ENCODE data around the gene DDX55. TPM values are rescaled to one million over a fixed set of nuclear protein-coding genes. Genes with fewer than 3 reads are reported as not detected.
"Not testable (repeated sequence)": the region's sequence is repeated elsewhere in the genome, so short reads cannot be mapped to it uniquely, and the experiment has no call there.

The DDX55 gene, protein sequence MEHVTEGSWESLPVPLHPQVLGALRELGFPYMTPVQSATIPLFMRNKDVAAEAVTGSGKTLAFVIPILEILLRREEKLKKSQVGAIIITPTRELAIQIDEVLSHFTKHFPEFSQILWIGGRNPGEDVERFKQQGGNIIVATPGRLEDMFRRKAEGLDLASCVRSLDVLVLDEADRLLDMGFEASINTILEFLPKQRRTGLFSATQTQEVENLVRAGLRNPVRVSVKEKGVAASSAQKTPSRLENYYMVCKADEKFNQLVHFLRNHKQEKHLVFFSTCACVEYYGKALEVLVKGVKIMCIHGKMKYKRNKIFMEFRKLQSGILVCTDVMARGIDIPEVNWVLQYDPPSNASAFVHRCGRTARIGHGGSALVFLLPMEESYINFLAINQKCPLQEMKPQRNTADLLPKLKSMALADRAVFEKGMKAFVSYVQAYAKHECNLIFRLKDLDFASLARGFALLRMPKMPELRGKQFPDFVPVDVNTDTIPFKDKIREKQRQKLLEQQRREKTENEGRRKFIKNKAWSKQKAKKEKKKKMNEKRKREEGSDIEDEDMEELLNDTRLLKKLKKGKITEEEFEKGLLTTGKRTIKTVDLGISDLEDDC
- total RNA-seq, result 12.7 TPM

DNA sequence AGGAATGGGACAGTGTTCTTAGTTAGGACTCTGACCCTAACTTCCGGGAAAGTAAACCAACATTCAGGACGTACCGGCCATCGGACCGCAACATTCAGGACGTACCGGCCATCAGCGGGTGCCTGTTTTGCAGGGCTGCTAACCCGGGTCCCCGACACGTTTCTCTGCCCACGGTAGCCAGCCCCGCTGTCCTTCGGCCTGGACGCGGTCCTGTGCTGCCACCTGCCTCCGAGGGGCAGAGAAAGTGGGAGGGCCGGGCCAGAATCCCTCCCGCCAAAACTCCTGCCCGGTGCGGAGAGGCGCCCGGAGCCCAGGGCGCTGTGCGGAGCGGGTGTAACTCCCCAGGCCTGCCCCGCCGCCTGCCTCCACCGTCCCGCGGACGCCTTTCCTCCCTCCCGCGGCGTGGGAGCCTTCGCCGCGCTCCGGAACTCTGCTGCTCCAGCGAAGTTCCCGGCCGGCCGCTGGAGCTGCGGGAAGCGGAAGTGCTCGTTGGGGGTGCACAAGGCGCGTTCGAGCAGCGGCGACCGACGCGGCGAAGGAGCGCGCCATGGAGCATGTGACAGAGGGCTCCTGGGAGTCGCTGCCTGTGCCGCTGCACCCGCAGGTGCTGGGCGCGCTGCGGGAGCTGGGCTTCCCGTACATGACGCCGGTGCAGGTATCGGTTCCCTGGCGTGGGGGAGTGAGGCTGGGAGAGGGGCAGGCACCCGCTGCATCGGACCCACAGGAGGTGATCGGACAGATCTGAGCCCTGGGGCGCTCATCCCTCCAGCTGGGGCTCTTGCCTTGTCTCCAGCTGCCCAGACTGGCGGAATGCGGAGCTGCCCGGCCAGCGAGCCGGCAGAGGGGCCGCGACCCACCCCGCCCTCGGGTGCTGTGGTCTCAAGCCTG, at the start of gene DDX55:
Gene DDX55, plus strand, starts transcription at position 498 of the 888 bp plus-strand sequence. Its CDS starts 50 bp downstream, at position 548.
- peak; percentile 84 for DNase-seq (ENCODE audit: low spot score)

DNA sequence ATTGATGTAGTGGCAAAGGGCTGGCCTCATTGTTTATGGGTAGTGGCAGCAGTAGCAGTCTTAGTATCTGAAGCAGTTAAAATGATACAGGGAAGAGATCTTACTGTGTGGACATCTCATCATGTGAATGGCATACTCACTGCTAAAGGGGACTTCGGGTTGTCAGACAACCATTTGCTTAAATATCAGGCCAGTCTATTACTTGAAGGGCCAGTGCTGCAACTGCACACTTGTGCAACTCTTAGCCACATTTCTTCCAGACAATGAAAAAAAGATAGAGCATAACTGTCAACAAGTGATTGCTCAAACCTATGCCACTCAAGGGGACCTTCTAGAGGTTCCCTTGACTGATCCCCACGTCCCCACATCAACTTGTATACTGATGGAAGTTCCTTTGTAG, 47.8 kb upstream of the DDX55 start:
- not testable (repeated sequence) for DNase-seq (ENCODE audit: low spot score)

DNA sequence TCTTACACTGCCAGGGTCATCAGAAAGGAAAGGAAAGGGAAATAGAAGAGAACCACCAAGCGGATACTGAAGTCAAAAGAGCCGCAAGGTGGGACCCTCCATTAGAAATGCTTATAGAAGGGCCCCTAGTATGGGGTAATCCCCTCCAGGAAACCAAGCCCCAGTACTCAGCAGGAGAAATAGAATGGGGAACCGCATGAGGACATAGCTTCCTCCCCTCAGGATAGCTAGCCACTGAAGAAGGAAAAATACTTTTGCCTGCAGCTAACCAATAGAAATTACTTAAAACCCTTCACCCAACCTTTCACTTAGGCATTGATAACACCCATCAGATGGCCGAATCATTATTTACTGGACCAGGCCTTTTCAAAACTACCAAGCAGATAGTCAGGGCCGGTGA, 47.1 kb upstream of the DDX55 start:
- not testable (repeated sequence) for DNase-seq (ENCODE audit: low spot score)

DNA sequence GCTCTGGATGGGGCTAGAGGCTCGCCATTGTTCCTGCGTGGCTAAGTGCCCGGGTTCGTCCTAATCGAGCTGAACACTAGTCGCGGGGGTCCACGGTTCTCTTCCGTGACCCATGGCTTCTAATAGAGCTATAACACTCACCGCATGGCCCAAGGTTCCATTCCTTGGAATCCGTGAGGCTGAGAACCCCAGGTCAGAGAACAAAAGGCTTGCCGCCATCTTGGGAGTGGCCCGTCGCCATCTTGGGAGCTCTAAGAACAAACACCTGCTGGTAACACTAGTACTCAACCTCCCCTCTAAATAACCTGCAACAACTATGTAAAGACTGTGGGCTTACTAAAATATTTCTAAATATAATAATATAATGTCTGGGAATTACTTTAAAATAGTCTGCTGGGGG, 43.4 kb upstream of the DDX55 start:
- not testable (repeated sequence) for DNase-seq (ENCODE audit: low spot score)

DNA sequence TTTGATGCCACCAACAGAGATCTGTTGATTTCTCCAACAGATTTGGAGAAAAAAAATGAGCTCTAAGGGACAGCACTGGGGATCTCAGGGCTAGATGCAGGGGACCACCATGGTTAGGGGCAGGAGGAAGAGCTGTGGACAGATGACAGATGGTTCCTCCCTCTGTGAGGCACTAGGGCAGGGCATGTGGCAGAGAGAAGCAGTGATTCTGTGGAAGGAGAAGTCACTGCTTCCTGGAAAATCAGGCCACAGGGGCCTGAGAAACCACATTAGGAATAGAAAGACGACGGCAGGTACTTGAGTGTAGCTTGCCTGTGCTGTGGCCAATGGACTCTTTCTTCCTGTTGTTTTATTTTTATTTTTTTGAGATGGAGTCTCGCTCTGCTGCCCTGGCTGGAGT, 42.4 kb upstream of the DDX55 start:
- no peak for DNase-seq (ENCODE audit: low spot score)

DNA sequence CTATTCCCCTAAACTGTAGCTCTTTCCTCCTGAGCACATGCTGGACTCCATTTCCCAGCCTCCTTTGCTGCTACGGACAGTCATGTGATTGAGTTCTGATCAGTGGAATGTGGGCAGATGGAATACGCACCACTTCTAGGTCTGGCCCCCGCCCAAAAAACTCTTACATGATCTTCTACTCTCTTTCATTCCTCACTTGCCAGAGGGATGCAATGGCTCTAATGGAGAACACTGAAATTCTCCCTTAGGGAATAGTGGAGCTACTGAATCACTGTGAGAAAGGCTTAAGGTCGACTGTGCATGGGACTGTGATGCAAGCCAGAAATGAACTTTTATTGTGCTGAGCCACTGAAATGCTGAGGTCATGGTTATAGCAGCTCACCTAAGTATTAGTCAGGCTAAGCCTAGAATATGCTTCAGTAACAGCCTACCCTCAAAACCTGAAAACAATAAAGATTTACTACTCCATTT, 30.5 kb upstream of the DDX55 start:
- peak; percentile 15 for DNase-seq (ENCODE audit: low spot score)

DNA sequence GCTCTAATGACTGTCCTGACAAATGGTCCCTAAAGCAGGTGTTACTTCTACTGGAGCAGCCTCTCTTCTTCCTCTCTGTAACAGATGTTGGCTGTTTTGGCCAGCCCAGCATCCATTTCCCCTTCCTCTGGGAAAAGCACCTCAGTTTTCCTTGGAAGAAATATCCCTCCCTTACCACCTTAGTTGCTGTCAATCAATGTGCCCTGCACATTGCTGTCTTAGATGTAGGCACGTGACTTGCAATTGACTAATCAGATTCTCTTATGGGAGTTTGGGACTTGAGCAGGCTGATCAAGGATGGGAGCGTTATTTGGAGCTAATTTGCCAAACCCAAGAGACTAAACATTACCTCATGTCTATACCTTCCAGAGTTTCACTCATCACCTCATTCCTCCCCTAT, 29.5 kb upstream of the DDX55 start:
- no peak for DNase-seq (ENCODE audit: low spot score)

DNA sequence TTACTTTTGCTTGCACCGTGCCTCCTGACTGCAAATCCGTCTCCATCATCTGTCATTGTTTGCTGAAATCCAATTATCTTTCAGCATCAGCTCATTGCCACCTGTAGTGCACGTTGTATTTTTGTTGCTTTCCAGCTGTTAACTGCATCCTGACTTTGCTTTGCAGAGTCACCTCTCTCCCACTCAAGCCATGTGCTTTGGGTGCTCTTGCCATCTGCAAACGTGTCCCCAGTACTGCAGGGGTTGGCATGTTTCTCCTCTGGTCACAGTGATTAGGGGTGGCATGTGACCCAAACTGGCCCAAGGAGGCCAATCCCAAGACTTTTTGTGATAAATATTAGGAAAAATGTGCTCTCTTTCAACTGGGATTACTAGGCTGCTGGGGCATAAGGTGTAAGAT, 28.0 kb upstream of the DDX55 start:
- no peak for DNase-seq (ENCODE audit: low spot score)

DNA sequence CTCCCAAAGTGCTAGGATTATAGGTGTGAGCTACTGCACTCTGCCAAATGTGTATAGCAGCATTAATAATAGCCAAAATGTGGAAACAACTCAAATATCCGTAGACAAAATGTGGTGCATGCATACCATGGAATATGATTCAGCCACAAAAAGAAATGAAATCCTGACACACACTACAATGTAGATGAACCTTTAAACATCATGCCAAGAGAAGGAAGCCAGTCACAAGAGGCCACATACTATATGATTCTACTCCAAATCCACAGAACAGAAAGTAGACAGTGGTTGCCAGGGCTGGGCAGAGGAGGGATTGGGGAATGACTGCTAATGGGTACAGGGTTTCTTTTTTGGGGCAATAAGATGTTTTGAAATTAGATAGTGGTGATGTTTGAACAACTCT, 25.3 kb upstream of the DDX55 start:
- no peak for DNase-seq (ENCODE audit: low spot score)

DNA sequence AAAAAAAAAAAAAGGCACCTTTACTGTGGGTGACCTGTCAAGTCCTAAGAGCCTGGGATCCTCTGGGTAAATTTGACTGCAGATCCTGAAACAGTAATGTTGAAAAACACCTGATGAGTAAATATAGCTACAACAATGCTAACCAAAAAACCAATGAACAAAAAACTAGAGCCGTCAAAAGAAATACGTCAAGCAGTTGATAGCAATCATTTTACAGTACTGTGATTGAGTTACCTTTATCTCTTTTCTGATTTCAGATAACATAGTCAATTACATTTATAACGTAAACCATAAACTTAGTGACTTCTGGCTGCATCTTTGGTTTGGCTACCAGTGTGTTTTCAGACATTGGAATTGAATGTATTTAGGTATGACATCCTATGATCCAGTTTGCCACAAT, 23.7 kb upstream of the DDX55 start:
- no peak for DNase-seq (ENCODE audit: low spot score)

DNA sequence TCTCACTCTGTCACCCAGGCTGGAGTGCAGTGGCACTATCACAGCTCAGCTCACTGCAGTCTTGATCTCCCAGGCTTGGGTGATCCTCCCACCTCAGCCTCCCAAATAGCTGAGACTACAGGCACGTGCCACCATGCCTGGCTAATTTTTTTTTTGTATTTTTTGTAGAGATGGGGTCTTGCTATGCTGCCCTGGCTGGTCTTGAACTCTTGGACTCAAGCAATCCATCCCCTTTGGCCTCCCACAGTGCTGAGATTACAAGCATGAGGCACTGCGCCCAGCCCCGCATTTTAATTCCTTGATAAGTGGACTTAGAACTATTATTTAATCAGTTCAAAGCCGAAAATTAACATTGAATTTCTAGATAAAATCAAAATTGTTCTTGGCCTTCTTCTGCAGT, 23.1 kb upstream of the DDX55 start:
- not testable (repeated sequence) for DNase-seq (ENCODE audit: low spot score)

DNA sequence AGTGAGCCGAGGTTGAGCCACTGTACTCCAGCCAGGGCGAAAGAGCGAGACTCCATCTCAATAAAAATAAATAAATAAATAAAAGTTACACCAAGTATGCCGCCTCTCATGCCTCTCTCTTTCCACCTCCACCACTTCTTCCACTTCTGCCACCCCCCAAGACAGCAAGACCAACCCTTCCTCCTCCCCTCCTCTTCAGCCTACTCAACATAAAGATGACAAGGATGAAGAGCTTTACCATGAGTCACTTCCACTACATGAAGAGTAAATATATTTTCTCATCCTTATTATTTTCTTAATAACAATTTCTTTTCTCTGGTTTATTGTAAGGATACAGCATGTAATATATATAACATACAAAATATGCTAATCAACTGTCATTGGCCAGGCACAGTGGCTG, 21.1 kb upstream of the DDX55 start:
- no peak for DNase-seq (ENCODE audit: low spot score)

DNA sequence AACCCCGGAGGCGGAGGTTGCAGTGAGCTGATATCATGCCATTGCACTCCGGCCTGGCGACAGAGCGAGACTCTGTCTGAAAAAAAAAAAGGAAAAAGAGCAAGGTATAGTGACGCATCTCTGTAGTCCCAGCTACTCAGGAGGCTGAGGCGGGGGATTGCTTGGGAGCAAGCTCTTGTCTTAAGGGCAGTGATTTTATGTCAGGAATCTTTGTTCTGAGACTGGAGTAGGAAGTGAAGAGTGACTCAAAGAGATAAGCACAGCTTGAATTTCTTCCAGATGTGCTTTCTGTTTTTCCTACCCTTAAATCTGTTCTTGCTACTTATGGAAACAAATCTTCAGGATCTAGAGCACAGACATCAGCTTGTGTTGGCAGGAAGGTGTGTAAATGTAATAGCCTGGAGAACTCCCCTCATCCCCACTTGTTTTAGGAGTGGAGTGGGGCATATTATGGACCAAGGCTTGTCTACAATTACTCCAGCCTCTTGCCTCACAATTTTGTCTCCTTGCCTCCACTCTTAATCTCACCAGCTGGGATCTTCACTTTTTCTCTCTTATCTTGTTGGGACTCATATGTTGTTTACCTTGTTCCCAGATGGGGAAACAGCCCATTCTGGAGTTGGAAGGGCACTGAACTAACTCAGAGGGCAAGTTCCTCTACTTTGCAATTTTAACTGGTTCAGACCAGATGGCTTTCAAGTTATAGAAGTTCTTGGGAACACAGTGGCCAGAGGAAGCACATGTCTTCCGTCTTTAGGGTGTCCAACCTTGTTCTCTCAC, 10.0 kb upstream of the DDX55 start:
- no peak for DNase-seq (ENCODE audit: low spot score)

DNA sequence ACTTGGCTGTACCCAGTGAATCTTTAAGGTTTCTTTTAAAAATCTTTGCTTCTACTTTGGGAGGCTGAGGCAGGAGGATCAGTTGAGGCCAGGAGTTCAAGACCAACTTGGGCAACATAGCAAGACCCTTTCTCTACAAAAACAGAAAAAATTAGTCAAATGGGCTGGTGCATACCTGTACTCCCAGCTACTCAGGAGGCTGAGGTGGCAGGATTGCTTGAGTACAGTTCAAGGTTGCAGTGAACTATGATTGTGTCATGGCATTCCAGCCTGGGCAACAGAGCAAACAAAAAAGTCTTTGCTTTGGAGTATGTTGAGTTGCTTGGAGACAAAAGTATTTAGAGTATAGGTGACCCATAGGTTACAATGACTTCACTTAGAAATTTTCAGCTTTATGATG, 6.2 kb upstream of the DDX55 start:
- DNase-seq (ENCODE audit: low spot score), result no peak

DNA sequence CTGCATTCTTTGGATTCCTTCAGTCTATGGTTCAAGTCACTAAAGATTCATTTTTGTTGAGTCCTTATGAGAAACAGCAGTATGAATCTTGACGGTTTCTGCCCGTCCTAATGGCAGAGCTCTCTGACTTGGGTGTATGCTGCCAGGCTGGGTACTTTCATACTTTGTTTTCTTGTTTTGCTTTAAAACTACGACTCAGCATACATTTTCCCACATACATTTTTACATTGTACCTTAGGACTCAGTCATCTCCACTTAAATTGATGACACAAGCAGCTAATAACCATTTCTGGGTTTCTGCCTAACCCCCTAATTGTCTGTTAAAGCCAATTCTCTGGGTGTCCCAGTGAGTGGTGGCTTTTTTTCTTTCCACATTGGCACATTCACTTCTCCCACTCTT, 4.8 kb upstream of the DDX55 start:
- DNase-seq (ENCODE audit: low spot score), result no peak

DNA sequence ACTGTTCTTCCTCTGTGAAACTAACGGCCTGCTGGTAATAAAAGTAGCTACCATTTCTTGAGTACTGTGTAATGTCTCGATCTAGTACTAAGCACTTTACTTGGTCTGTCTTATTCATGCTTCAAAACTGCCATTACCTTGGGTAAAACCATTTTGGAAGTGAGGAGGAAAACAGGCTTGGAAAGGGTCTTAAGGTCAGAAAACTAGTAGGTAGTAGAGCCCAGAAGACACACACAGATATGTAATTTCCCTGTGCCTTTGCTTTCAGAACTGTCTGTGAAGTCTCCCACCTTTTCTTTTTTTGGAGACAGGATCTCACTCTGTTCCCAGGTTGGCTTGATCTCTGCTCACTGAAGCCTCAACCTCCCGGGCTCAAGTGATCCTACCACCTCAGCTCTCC, 3.4 kb upstream of the DDX55 start:
- no peak for DNase-seq (ENCODE audit: low spot score)

DNA sequence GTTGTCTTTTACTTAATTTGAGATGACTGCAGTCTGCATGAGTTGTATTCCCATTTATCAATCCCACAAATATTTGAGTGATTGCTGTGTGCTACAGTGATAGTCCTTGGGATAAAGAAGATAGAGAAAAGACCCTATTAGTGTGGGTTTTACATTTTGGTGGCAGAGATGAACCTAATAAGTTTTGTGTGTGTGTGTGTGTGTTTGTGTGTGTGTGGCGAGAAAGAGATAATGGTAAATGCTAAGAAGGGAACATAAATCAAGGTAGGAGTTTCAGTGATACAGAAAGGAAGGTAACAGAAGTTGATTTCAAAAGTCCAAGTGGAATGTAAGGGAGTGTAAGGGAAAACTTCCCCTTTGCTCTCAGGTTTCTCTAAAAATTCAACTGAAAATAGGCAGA, 2.6 kb upstream of the DDX55 start:
- DNase-seq (ENCODE audit: low spot score), result no peak

DNA sequence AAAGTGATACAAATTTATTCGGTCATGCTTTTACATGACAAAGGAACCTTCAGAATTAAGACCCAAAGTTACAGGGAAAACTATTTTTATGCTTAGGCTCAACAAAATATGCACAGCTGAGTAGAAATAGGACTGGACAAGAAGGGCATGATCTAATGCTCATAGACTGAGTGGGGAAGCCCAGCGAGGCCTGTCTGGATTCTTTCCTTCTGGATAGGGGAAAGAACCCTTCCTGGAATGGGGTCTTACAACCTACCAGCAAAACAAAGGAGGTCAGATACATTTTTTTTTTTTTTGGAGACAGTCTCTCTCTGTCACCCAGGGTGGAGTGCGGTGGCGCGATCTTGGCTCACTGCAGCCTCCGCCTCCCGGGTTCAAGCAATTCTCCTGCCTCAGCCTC, 2.2 kb upstream of the DDX55 start:
- no peak for DNase-seq (ENCODE audit: low spot score)

DNA sequence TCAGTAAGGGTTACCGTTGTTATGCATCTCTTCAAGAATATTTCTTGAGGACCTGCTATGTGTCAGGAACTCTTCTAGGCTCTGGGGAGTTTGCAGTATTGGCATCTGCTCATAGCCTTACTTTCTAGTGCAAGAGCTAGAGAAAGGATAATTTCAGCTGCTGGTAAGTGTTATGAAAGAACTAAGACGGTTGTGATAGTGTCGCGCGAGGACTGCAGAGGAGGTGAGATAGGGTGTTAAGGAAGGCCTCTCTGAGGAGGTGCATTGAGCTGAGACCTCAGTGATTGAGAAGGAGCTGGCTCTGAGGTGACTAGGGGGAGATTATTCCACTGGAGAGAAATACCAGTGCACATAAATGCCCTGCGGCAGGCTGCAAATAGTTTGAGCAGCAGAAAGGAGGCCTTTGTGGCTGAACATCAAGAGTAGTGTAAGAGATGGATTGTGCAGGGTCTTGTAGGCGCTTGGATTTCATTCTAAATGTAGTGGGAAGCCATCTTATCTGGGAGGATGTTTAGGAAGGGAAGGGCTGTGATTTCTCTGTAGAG, 824 bp downstream of the DDX55 start:
- DNase-seq (ENCODE audit: low spot score), result no peak

DNA sequence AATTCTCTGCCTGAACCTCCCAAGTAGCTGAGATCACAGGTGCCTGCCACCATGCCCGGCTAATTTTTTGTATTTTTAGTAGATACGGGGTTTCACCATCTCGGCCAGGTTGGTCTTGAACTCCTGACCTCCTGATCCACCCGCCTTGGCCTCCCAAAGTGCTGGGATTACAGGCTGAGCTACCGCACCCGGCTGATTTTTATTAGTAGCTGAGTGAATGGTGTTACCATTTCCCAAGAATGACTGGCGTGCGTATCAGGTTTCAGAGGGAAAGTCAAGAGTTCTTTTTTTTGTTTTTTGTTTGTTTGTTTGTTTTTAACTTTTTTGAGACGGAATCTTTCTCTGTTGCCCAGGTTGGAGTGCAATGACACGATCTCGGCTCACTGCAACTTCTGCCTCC, 1.6 kb downstream of the DDX55 start:
- DNase-seq (ENCODE audit: low spot score), result not testable (repeated sequence)

DNA sequence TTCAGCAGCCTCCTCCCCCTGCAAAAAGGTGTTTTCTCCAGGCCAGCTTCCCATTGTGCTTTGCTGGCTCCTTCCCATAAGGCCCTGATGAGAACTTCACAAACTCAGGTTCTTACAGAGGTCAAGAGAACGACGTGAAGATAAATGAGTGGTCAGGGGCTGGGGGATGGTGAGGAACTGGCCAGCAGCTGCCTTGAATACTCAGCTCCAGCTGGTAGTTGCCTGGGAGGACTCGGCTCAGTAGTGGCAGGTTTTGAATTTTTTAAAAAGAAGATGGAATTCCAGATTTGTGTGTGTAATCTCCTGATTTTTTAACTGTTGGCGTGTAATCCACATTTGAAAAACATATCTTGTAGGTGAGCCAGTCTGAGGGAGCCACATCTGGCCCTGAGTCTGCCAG, 5.9 kb downstream of the DDX55 start:
- no peak for DNase-seq (ENCODE audit: low spot score)

All from mucosa of gallbladder (tissue), 1 donor.